ENCODE results near the gene DEUP1. TPM values are rescaled to one million over a fixed set of nuclear protein-coding genes. Genes with fewer than 3 reads are reported as not detected.

Gene DEUP1
- total and polyA plus RNA-seq, 3 donors from 2014 or later, result 11.7 to 22.8 (median 18.2) TPM

DNA sequence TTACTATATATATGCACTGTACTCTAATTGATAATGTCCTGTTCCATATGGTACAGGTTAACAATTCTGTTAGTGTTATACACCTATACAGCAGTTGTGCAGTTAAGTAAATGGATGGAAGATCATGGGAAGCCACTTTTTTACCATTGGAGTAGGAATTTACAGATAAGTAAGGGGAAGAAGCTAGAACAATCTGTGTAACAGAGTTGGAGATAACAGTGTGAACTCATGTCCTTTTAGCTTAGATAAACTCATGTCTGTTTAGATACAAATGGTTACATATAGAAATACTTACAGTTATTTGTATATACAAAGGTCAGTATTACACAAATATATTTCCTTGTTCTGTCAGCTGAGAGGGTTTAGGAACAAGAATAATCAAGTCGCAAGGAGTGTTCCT is 6.8 kb upstream of the DEUP1 start:
- Histone ChIP-seq H3K4me1 (peaks cover 4% of the 10 kb centered on the region), H3K9me3 (no peaks in the 10 kb centered on the region), H3K4me3 (no peak overlapping the region), H3K27ac (no peak overlapping the region), H3K27me3 (no peaks in the 10 kb centered on the region), H3K36me3 (ENCODE audit: low read depth, missing control alignments) (no peaks in the 10 kb centered on the region)
- intact Hi-C loops (cut with DNase I; ENCODE audit: low total_unique reads), result no loop called here
- 63 to 84% methylated on average over 1 of the region's 1 CpG for WGBS, 2 donors
- DNase-seq, result no peak
- TF ChIP-seq POLR2A (IDR thresholded peaks at IDR 0.05), result no peak

DNA sequence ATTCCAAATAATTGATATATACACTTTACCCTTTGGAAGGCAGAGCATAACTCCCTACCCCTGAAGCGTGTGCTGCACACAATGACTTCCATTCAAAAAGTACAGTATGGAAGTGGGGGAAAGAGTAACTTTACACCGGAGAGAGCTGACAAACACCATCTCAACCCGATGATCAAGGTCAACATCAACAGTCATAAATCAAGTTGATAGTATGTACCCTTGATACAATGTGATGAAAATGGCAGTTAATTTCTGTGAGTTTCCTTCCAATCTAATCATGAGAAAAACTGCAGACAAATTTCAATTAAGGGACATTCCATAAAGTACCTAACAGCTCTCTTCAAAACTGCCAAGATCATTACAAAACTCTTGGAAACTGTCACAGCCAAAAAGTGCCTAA is 6.0 kb upstream of the DEUP1 start:
- H3K9me3 ChIP-seq, result no peaks in the 10 kb centered on the region
- intact Hi-C loops (cut with DNase I; ENCODE audit: low total_unique reads), result no loop called here
- no peak for DNase-seq
- WGBS, 2 donors, result 52 to 65% methylated on average over 3 of the region's 3 CpGs
- no peaks in the 10 kb centered on the region for H3K36me3 ChIP-seq (ENCODE audit: low read depth, missing control alignments)
- no peak overlapping the region for H3K4me3 ChIP-seq
- H3K4me1 ChIP-seq, result peaks cover 4% of the 10 kb centered on the region
- no peak overlapping the region for H3K27ac ChIP-seq
- H3K27me3 ChIP-seq, result no peaks in the 10 kb centered on the region
- TF ChIP-seq CTCF (IDR thresholded peaks at IDR 0.05) (no peak), POLR2A (IDR thresholded peaks at IDR 0.05) (no peak)

DNA sequence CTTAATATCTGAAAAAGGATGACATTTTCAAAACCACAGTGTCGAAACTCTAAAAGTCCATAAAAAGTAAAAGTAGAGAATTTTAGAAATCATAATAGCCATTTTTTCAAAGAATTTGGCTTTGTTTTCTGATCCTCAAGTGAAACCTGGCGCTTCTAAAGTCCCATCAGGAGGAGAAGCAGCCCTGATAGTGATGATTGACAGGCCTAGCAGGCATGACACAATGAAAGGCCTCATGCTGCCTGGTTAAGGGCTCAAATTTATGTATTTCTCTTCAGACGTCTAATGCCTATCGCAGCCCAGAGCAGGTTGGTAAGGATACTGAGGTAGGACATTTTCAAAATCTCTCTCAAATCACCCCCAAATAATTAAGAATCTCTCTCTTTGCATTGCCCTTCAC is 3.9 kb upstream of the DEUP1 start:
- 92 to 95% methylated on average over 4 of the region's 4 CpGs for WGBS, 2 donors
- DNase-seq, result no peak
- Histone ChIP-seq H3K27ac (no peak overlapping the region), H3K27me3 (no peaks in the 10 kb centered on the region), H3K36me3 (ENCODE audit: low read depth, missing control alignments) (no peaks in the 10 kb centered on the region), H3K9me3 (no peaks in the 10 kb centered on the region), H3K4me1 (peaks cover 4% of the 10 kb centered on the region), H3K4me3 (no peak overlapping the region)
- intact Hi-C loops (cut with DNase I; ENCODE audit: low total_unique reads), result no loop called here
- TF ChIP-seq POLR2A (IDR thresholded peaks at IDR 0.05) (no peak), CTCF (IDR thresholded peaks at IDR 0.05) (no peak)

DNA sequence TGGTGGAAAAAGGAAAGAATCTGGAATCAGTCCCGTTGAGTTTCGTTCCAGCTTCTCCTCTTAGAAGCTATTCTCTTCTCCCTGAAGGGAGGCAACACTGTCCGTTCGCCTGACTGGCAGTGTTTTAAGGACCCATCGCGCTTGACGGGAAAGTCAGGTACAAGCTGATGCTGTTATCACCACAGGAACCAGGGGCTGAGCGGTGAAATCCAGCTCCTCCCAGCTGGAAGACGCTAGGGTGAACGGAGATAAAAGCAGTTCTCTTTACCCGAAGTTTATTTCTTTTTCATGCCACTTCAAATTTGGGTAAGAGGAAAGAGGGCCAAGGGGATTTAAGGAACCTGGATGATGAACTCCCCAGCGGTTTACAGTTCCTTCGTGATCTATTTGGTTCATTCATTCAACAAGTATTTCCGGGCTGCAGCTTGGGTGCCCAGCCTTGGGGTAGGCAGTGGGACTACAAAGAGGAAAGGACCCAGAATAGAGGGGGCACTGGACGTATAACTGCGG is 551 bp upstream of the DEUP1 start:
- no peaks in the 10 kb centered on the region for H3K9me3 ChIP-seq
- TF ChIP-seq CTCF (IDR thresholded peaks at IDR 0.05) (no peak), POLR2A (IDR thresholded peaks at IDR 0.05) (no peak)
- no peaks in the 10 kb centered on the region for H3K27me3 ChIP-seq
- H3K4me1 ChIP-seq, result no peaks in the 10 kb centered on the region
- 3 to 5% methylated on average over 16 of the region's 16 CpGs for WGBS, 2 donors
- intact Hi-C loops (cut with DNase I; ENCODE audit: low total_unique reads), result no loop called here
- peak overlapping the region; percentile 47 to 55 for H3K4me3 ChIP-seq
- DNase-seq, result peak; percentile 41
- no peaks in the 10 kb centered on the region for H3K36me3 ChIP-seq (ENCODE audit: low read depth, missing control alignments)
- no peak overlapping the region for H3K27ac ChIP-seq

DNA sequence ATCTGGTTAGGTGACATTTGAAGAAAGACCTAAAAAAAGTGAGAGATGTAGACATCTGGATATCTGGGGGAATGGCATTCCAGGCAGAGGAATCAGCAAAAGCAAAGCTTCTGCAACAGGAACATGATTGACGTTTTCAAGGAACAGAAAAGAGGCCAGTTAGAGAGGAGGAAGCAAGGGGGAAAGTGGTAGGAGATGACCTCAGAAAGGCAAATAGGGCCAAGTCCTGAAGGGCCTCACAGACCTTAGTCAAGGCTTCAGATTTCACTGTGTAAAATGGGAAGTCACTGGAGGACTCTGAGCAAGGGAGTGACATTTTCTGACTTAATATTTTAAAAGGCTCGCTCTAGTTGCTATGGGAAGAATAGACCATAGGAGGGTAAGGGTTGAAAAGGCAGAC is 9.7 kb downstream of the DEUP1 start:
- 60 to 77% methylated on average over 2 of the region's 2 CpGs for WGBS, 2 donors
- DNase-seq, result no peak
- H3K27ac ChIP-seq, result no peak overlapping the region
- intact Hi-C loops (cut with DNase I; ENCODE audit: low total_unique reads), result no loop called here
- H3K9me3 ChIP-seq, result no peaks in the 10 kb centered on the region
- H3K4me3 ChIP-seq, result no peak overlapping the region
- no peak for TF ChIP-seq CTCF (IDR thresholded peaks at IDR 0.05)
- TF ChIP-seq POLR2A (IDR thresholded peaks at IDR 0.05), result no peak
- no peaks in the 10 kb centered on the region for H3K36me3 ChIP-seq (ENCODE audit: low read depth, missing control alignments)
- H3K4me1 ChIP-seq, result no peaks in the 10 kb centered on the region
- H3K27me3 ChIP-seq, result no peaks in the 10 kb centered on the region

Measured in testis (tissue), 3 donors.